ENCODE data around the gene ANTXR1.

DNA sequence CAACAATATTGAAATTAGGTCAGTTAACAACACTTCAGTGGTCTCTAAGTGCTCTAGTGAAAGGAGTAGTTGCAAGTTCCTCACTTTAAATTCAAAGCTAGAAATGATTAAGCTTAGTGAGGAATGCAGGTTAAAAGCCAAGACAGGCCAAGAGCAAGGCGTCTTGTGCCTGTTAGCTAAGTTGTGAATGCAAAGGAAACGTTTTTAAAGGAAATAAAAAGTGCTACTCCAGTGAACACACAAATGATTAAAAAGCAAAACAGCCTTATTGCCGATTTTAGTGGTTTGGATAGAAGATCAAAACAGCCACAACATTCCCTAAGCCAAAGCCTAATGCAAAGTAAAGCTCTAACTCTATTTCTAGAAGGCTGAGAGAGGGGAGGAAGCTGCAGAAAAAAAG lies 44.7 kb downstream of the ANTXR1 start:
- TF ChIP-seq BHLHE40 (IDR thresholded peaks at IDR 0.05; ENCODE audit: low read length) (no peak), FOXK2 (conservative IDR thresholded peaks at IDR 0.05 in 1 of 2, IDR thresholded peaks at IDR 0.05 in 1 of 2; ENCODE audit: low read depth in 2 of 2) (no peak)
- TF ChIP-seq, protein P1, sequence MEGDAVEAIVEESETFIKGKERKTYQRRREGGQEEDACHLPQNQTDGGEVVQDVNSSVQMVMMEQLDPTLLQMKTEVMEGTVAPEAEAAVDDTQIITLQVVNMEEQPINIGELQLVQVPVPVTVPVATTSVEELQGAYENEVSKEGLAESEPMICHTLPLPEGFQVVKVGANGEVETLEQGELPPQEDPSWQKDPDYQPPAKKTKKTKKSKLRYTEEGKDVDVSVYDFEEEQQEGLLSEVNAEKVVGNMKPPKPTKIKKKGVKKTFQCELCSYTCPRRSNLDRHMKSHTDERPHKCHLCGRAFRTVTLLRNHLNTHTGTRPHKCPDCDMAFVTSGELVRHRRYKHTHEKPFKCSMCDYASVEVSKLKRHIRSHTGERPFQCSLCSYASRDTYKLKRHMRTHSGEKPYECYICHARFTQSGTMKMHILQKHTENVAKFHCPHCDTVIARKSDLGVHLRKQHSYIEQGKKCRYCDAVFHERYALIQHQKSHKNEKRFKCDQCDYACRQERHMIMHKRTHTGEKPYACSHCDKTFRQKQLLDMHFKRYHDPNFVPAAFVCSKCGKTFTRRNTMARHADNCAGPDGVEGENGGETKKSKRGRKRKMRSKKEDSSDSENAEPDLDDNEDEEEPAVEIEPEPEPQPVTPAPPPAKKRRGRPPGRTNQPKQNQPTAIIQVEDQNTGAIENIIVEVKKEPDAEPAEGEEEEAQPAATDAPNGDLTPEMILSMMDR (IDR thresholded peaks at IDR 0.05 in 2 of 3, conservative IDR thresholded peaks at IDR 0.05 in 1 of 3; ENCODE audit: insufficient read depth in 2 of 3, low read depth in 1 of 3, low read length in 3 of 3) = no peak
